Esophagus squamous epithelium (tissue), 5 donors: ENCODE measurements around the gene ST3GAL3. TPM values are rescaled to one million over a fixed set of nuclear protein-coding genes. Genes with fewer than 3 reads are reported as not detected.
A peak's percentile ranks its signal among the peaks of the same experiment; 100 is the strongest.

ENCODE experiments used
- DNase-seq: peaks from one replicate; lab custom pipeline; 2025; lab: John Stamatoyannopoulos, UW
- H3K27ac ChIP-seq, 4 donors: fragments of 200-600 bp; sonication (generic); one replicate each; pipeline ENCODE4 v1.5.1; 2016 to 2019; ENCODE audit warnings: mild to moderate bottlenecking in 1 of 4
- H3K27me3 ChIP-seq, 4 donors: fragments of 200-600 bp; sonication (generic); 1 replicate in 3 of 4; 2 replicates in 1 of 4; pipeline versions ENCODE4 v1.5.1 to v1.6.0; 2017 to 2021; ENCODE audit warnings: antibody characterized with exemption in 1 of 4
- H3K36me3 ChIP-seq, 3 donors: fragments of 200-600 bp; sonication (generic); one replicate each; pipeline ENCODE4 v1.5.1; 2016 to 2019
- H3K4me1 ChIP-seq, 3 donors: fragments of 200-600 bp; sonication (generic); one replicate each; pipeline ENCODE4 v1.5.1; 2017 to 2019
- H3K4me3 ChIP-seq, 4 donors: fragments of 200-600 bp; sonication (generic); 1 replicate in 3 of 4; 2 replicates in 1 of 4; pipeline ENCODE4 v1.5.1; 2016 to 2019; ENCODE audit warnings: mild to moderate bottlenecking in 2 of 4, moderate library complexity in 1 of 4
- H3K9me3 ChIP-seq, 3 donors: fragments of 200-600 bp; sonication (generic); one replicate each; pipeline ENCODE4 v1.5.1; 2016 to 2019
- POLR2A ChIP-seq, 4 donors: fragments of 450-650 bp; IDR thresholded peaks; one replicate each; pipeline ENCODE4 v1.6.1; 2017; ENCODE audit warnings: antibody characterized with exemption in 4 of 4, mild to moderate bottlenecking in 4 of 4, moderate library complexity in 3 of 4
- WGBS, 2 donors: methylation state at CpG; one replicate each; pipeline ENCODE4 v1.1.5; 2018; 5-methylcytosine and 5-hydroxymethylcytosine counted together
- intact Hi-C: fragments of 100-400 bp; cut with DNase I; formaldehyde crosslinking; loops from one replicate; pipeline ENCODE4 v1.15.0; 2022
- total RNA-seq, 4 donors: library from RNA; depleted of rRNA; stranded (reverse); fragments of >200 nt; gene quantifications; one replicate each; pipeline ENCODE4 v1.1.0, GENCODE V29; 2016
- TF ChIP-seq, protein P1 (sequence below), 6 experiments: fragments of 450-650 bp in 4 of 6; fragments of 200-600 bp in 2 of 6; sonication (generic) in 2 of 6; IDR thresholded peaks; one replicate each; pipeline ENCODE4 v1.5.1; 2016 to 2019; ENCODE audit warnings: antibody characterized with exemption in 6 of 6, mild to moderate bottlenecking in 4 of 6, moderate library complexity in 4 of 6
- donor health status: DM: yes; HTN: yes; CAD: no.

The ST3GAL3 gene
- total RNA-seq, 4 donors from 2014 or later, result 2.8 to 10.7 (median 7.1) TPM

- Histone ChIP-seq H3K4me3 (no peak overlapping the region), H3K27ac (peak overlapping the region in 1 of 4 donors; percentile 49), H3K9me3 (no peaks in the 10 kb centered on the region), H3K4me1 (peaks cover 13 to 39% (median 36%) of the 10 kb centered on the region in 3 donors), H3K36me3 (no peaks in the 10 kb centered on the region), H3K27me3 (no peaks in the 10 kb centered on the region)
- intact Hi-C loops, result no loop called here
- WGBS, 2 donors, result 12 to 37% methylated on average over 2 to 3 of the region's 3 CpGs
- no peak for DNase-seq
- no peak for TF ChIP-seq POLR2A (IDR thresholded peaks at IDR 0.05)
- TF ChIP-seq, protein P1, sequence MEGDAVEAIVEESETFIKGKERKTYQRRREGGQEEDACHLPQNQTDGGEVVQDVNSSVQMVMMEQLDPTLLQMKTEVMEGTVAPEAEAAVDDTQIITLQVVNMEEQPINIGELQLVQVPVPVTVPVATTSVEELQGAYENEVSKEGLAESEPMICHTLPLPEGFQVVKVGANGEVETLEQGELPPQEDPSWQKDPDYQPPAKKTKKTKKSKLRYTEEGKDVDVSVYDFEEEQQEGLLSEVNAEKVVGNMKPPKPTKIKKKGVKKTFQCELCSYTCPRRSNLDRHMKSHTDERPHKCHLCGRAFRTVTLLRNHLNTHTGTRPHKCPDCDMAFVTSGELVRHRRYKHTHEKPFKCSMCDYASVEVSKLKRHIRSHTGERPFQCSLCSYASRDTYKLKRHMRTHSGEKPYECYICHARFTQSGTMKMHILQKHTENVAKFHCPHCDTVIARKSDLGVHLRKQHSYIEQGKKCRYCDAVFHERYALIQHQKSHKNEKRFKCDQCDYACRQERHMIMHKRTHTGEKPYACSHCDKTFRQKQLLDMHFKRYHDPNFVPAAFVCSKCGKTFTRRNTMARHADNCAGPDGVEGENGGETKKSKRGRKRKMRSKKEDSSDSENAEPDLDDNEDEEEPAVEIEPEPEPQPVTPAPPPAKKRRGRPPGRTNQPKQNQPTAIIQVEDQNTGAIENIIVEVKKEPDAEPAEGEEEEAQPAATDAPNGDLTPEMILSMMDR (IDR thresholded peaks at IDR 0.05), result no peak
These were observed 154.0 kb downstream of the ST3GAL3 start for GRCh38 chr1:43861337-43861736.

DNA sequence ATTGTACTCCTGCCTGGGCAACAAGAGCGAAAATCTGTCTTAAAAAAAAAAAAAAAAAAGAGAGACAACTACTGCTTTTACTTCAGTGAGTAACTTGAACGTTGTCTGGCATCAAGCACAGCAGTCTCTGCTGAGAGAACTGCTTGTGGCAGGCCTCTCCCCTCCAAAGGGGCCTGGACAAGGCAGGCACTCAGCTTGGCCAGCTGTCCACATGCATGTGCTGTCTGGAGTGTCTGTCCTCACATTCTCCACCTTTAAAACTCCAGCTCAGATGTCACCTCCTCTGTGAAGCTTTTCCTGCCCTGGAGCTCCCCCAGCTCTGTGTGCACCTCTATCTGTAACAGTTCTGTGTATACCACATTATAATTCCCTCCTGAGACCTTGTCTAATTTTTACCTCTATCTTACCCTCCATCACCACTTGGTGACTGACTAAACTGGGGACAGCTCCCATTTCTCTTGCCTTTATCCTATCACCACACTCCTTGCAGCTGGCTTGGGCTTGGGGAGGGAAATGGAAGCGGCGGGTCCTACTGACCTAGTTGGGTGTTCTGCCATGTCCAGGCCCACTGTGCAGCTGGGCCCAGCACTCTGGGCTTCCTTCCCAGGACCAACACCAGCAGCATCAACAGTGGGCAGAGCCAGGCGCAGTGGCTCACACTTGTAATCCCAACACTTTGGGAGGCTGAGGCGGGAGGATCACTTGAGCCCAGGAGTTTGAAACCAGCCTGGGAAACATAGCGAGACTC, 154.8 kb downstream of the ST3GAL3 start:
- 55 to 87% methylated on average over 2 to 7 of the region's 7 CpGs for WGBS, 2 donors

DNA sequence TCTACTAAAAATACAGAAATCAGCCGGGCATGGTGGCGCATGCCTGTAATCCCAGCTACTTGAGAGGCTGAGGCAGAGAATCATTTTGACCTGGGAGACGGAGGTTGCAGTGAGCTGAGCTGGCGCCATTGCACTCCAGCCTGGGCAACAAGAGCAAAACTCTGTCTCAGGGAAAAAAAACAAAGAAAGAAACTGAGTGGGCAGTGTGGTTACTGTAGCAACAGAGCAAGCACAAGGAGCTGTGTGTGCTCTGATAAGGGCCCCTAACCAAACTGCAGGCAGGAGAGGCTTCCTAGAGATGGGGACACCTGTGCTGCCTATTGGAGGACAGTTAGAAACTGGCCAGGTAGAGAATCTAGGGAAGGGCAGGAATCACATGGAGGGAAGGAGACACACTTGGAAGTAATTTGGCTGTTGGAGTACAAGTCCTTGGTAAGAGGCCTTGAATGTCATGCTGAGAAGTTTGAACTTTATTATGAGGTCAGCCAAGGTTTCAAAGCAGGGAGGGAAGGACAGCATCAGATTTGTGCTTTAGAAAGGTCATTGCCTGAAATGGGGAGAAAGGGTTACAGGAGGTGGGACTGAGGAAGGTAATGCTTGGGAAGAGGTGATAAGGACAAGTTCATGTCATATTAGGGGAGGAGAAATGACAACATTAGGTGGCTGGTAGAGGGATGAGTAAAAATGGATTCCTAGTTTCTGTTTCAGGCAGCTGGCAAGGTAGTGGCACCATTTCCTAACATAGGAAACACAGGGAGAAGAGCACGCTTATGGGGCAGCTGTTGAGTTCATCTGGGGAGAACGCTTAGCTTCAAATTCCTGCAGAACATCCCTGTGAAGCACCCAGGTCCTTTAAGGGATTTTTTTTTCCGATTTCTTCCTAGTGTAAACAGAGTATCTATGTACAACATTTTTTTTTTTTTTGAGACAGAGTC, 157.0 kb downstream of the ST3GAL3 start:
- TF ChIP-seq, protein P1 (IDR thresholded peaks at IDR 0.05), result no peak
- no peaks in the 10 kb centered on the region for H3K27me3 ChIP-seq
- no peaks in the 10 kb centered on the region for H3K36me3 ChIP-seq
- H3K9me3 ChIP-seq, result no peaks in the 10 kb centered on the region
- peak overlapping the region in 2 of 4 donors; percentile 23 to 49 for H3K27ac ChIP-seq
- peaks cover 8 to 46% (median 43%) of the 10 kb centered on the region in 3 donors for H3K4me1 ChIP-seq
- no peak for DNase-seq
- WGBS, 2 donors, result 79 to 96% methylated on average over 6 to 7 of the region's 7 CpGs
- intact Hi-C loops, result no loop called here
- H3K4me3 ChIP-seq, result no peak overlapping the region

More for the DNA sequence above, 154.8 kb downstream of the ST3GAL3 start:
- peak overlapping the region in 1 of 4 donors; percentile 49 for H3K27ac ChIP-seq
- intact Hi-C loops, result no loop called here
- H3K9me3 ChIP-seq, result no peaks in the 10 kb centered on the region
- H3K4me3 ChIP-seq, result no peak overlapping the region
- DNase-seq, result no peak
- peaks cover 13 to 42% (median 36%) of the 10 kb centered on the region in 3 donors for H3K4me1 ChIP-seq
- no peaks in the 10 kb centered on the region for H3K27me3 ChIP-seq
- no peaks in the 10 kb centered on the region for H3K36me3 ChIP-seq
- TF ChIP-seq POLR2A (IDR thresholded peaks at IDR 0.05), result no peak
- TF ChIP-seq, protein P1 (IDR thresholded peaks at IDR 0.05), result no peak

DNA sequence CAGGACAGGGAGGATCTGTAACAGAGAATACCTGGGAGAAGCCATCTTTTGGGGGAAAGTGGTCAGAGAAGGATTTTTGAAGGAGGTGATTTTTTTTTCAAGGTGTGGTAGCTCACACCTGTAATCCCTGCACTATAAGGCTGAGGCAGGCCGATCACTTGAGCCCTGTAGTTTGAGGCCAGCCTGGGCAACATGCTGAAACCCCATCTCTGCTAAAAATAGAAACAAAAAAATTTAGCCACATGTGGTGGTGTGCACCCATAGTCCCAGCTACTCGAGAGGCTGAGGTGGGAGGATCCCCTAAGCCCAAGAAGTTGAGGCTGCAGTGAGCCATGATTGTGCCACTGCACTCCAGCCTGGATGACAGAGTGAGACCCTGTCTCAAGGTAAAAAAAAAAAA, 158.9 kb downstream of the ST3GAL3 start:
- no peak for TF ChIP-seq POLR2A (IDR thresholded peaks at IDR 0.05)
- TF ChIP-seq, protein P1 (IDR thresholded peaks at IDR 0.05), result no peak
- Histone ChIP-seq H3K27ac (no peak overlapping the region), H3K4me1 (peaks cover 5 to 41% (median 38%) of the 10 kb centered on the region in 3 donors), H3K4me3 (no peak overlapping the region), H3K36me3 (no peaks in the 10 kb centered on the region), H3K27me3 (no peaks in the 10 kb centered on the region), H3K9me3 (no peaks in the 10 kb centered on the region)
- 94% methylated on average over 2 of the region's 2 CpGs for WGBS, 2 donors
- intact Hi-C loops, result no loop called here
- DNase-seq, result no peak
